GM12878 (cell line): ENCODE measurements around the gene PADI1. TPM values are rescaled to one million over a fixed set of nuclear protein-coding genes. Genes with fewer than 3 reads are reported as not detected.

Experiments used
- ATAC-seq: fragments of 200-7000 bp; cut with Tn5 transposase; 3 replicates; pipeline ENCODE4 v1.9.1; 2020; ENCODE audit warnings: mild to moderate bottlenecking, moderate library complexity
- BruUV-seq: library from RNA; stranded (reverse); fragments of 400-500 nt; replicated peaks from 2 replicates; lab custom pipeline; 2021; lab: Mats Ljungman, UMichigan
- CTCF ChIA-PET: fragments of 300-600 bp; sonication (Branson Sonifier 250); formaldehyde crosslinking; extraction: SDS; loops from one replicate; lab custom pipeline; 2021; ENCODE audit warnings: inconsistent platforms; lab: Yijun Ruan, JAX
- POLR2A ChIA-PET: fragments of 350-600 bp; formaldehyde crosslinking; extraction: SDS; loops from one replicate; lab custom pipeline; 2021; ENCODE audit warnings: inconsistent platforms; lab: Charles Lee
- RAD21 ChIA-PET: fragments of 300-600 bp; sonication (Branson Sonifier 250); formaldehyde crosslinking; loops from one replicate; lab custom pipeline; 2023; ENCODE audit warnings: antibody characterized with exemption; ENCODE audit not compliant: unreplicated experiment; lab: Charles Lee
- SMC1A ChIA-PET: fragments of 300-600 bp; sonication (Branson Sonifier 250); formaldehyde crosslinking; loops from one replicate; lab custom pipeline; 2023; ENCODE audit not compliant: unreplicated experiment, uncharacterized antibody; lab: Charles Lee
- DNase-seq: peaks from one replicate; pipeline ENCODE4 v3.0.0-alpha.2; 2011; ENCODE audit warnings: low read depth, low spot score
- FAIRE-seq: peaks from 3 replicates; lab custom pipeline; 2011; peaks lifted over from hg19 to GRCh38; lab: Jason Lieb, UNC
- H2AFZ ChIP-seq: 2 replicates; pipeline ENCODE4 v1.6.0; 2011; ENCODE audit warnings: low read depth, low read length, control low read depth; ENCODE audit not compliant: control insufficient read depth
- H3K27ac ChIP-seq: 2 replicates; pipeline ENCODE4 v1.5.1; 2011; ENCODE audit warnings: control low read depth; ENCODE audit not compliant: control insufficient read depth, insufficient read depth
- H3K27me3 ChIP-seq, 2 experiments: replicated peaks in 1 of 2; 2 replicates each; pipeline versions ENCODE4 v1.6.0 to v1.6.1; 2011; ENCODE audit warnings: low read length in 1 of 2; ENCODE audit not compliant: control insufficient read depth in 2 of 2, insufficient read depth in 2 of 2
- H3K36me3 ChIP-seq, 2 experiments: 2 replicates each; pipeline ENCODE4 v1.5.1; 2011; ENCODE audit warnings: low read length in 1 of 2; ENCODE audit not compliant: control insufficient read depth in 2 of 2, insufficient read depth in 2 of 2
- H3K4me1 ChIP-seq: 2 replicates; pipeline ENCODE4 v1.6.1; 2011; ENCODE audit warnings: mild to moderate bottlenecking, low read length, moderate library complexity, mixed read lengths; ENCODE audit not compliant: control insufficient read depth, insufficient read depth
- H3K4me2 ChIP-seq: 2 replicates; pipeline ENCODE4 v1.6.0; 2011; ENCODE audit warnings: control low read depth; ENCODE audit not compliant: control insufficient read depth, insufficient read depth
- H3K4me3 ChIP-seq: fragments of 200-600 bp; sonication (generic); 2 replicates; pipeline ENCODE4 v1.5.1; 2016
- H3K79me2 ChIP-seq: 2 replicates; pipeline ENCODE4 v1.6.0; 2011; ENCODE audit warnings: low read length; ENCODE audit not compliant: control insufficient read depth, insufficient read depth
- H3K9ac ChIP-seq: 2 replicates; pipeline ENCODE4 v1.8.0; 2011; ENCODE audit warnings: low read length, control low read depth, mixed read lengths; ENCODE audit not compliant: control insufficient read depth, insufficient read depth
- H3K9me3 ChIP-seq: replicated peaks from 3 replicates; pipeline ENCODE4 v1.5.1; 2011; ENCODE audit warnings: mild to moderate bottlenecking, low read length; ENCODE audit not compliant: control insufficient read depth, insufficient read depth
- H4K20me1 ChIP-seq: 2 replicates; pipeline ENCODE4 v1.6.0; 2011; ENCODE audit not compliant: control insufficient read depth, insufficient read depth
- ATF3 ChIP-seq: IDR thresholded peaks from 2 replicates; pipeline ENCODE4 v1.6.1; 2011; ENCODE audit warnings: low read depth, mild to moderate bottlenecking, low read length, moderate library complexity, borderline replicate concordance; ENCODE audit errors: extremely low read depth
- CHD2 ChIP-seq: IDR thresholded peaks from 2 replicates; pipeline ENCODE4 v1.6.1; 2011; ENCODE audit warnings: low read depth, low read length, improper control_type of control experiment, borderline replicate concordance
- EZH2 ChIP-seq: IDR thresholded peaks from 2 replicates; pipeline ENCODE4 v1.6.1; 2012; ENCODE audit warnings: low read depth, mild to moderate bottlenecking, control low read depth, inconsistent platforms, low read length, borderline replicate concordance; ENCODE audit not compliant: control insufficient read depth
- IRF4 ChIP-seq: IDR thresholded peaks from 2 replicates; pipeline ENCODE4 v1.6.1; 2011; ENCODE audit warnings: low read depth, low read length
- MYB ChIP-seq: fragments of 150-350 bp; IDR thresholded peaks from 2 replicates; pipeline ENCODE4 v1.6.1; 2014; ENCODE audit warnings: mild to moderate bottlenecking, low read depth, low read length, borderline replicate concordance
- PML ChIP-seq: IDR thresholded peaks from 2 replicates; pipeline ENCODE4 v1.6.1; 2012; ENCODE audit warnings: low read length, inconsistent platforms
- TAF1 ChIP-seq: IDR thresholded peaks from 2 replicates; pipeline ENCODE4 v1.6.1; 2011; ENCODE audit warnings: mild to moderate bottlenecking, low read depth, low read length, borderline replicate concordance
- WRNIP1 ChIP-seq: IDR thresholded peaks from 2 replicates; pipeline ENCODE4 v1.6.1; 2011; ENCODE audit warnings: low read depth, low read length, improper control_type of control experiment, borderline replicate concordance
- ZNF207 ChIP-seq: fragments of 450-650 bp; IDR thresholded peaks from 2 replicates; pipeline ENCODE4 v1.6.1; 2014; ENCODE audit warnings: antibody characterized with exemption, mild to moderate bottlenecking, borderline replicate concordance
- ZNF384 ChIP-seq: IDR thresholded peaks from 2 replicates; pipeline ENCODE4 v1.6.1; 2012; ENCODE audit warnings: low read depth, mild to moderate bottlenecking, low read length, improper control_type of control experiment, borderline replicate concordance
- ZNF687 ChIP-seq: fragments of 450-650 bp; IDR thresholded peaks from 2 replicates; pipeline ENCODE4 v1.6.1; 2017; ENCODE audit warnings: mild to moderate bottlenecking, moderate library complexity
- WGBS: methylation state at CpG from one replicate; pipeline ENCODE4 v1.1.6; 2016; ENCODE audit warnings: low lambda C conversion rate; ENCODE audit not compliant: insufficient replicate concordance, insufficient coverage; ENCODE audit errors: missing lambda C conversion rate; 5-methylcytosine and 5-hydroxymethylcytosine counted together
- in situ Hi-C: fragments of 300-500 bp; cut with MboI; formaldehyde crosslinking; loops from 9 replicates; pipeline ENCODE4 v1.14.3; 2018; ENCODE audit warnings: mixed read lengths
- intact Hi-C: fragments of 100-400 bp; cut with micrococcal nuclease; formaldehyde crosslinking; loops from one replicate; pipeline ENCODE4 v1.14.2; 2022; ENCODE audit not compliant: unreplicated experiment
- polyA plus RNA-seq, 11 experiments: library from polyadenylated mRNA; depleted of rRNA in 4 of 11; unstranded in 6 of 11; stranded (reverse) in 5 of 11; fragments of >200 nt; fragmentation: Nextera tagmentation in 4 of 11; fragmentation: Illumina TruSeq in 1 of 11; extraction: Ambion mirVana in 4 of 11; extraction: Trizol in 1 of 11; gene quantifications; 1 replicate in 1 of 11; 2 replicates in 10 of 11; pipeline versions ENCODE4 v1.2.1 to v1.2.3, GENCODE V29; 2011 to 2016; ENCODE audit warnings: inconsistent platforms in 2 of 11, missing spikeins in 2 of 11, low read depth in 1 of 11
- total RNA-seq, 4 experiments: library from RNA; depleted of rRNA in 3 of 4; stranded (reverse); fragments of >200 nt in 3 of 4; fragmentation: Illumina TruSeq in 1 of 4; extraction: Trizol in 1 of 4; gene quantifications; 2 replicates each; pipeline versions ENCODE4 v1.2.1 to v1.2.3, GENCODE V29; 2013 to 2021
- TF ChIP-seq, protein P1 (sequence below), 3 experiments: IDR thresholded peaks in 2 of 3; conservative IDR thresholded peaks in 1 of 3; 2 replicates each; pipeline ENCODE4 v1.5.1; 2011; ENCODE audit warnings: low read depth in 3 of 3, low read length in 3 of 3, mild to moderate bottlenecking in 3 of 3, control low read depth in 2 of 3, moderate library complexity in 2 of 3, inconsistent platforms in 1 of 3, mixed read lengths in 1 of 3; ENCODE audit not compliant: control insufficient read depth in 2 of 3, insufficient read depth in 1 of 3; ENCODE audit errors: extremely low read depth in 1 of 3

PADI1 gene
- total and polyA plus RNA-seq, 10 of the 15 experiments (the other 5 are each of a cell fraction or from before 2014, with no cell fraction given) = 0.05 TPM; not detected in 9

GRCh38 chr1:17213148-17213781, 8.3 kb downstream of the PADI1 start:
- Histone ChIP-seq H3K27me3 (peaks cover 0 to 2% of the 10 kb centered on the region in 2 experiments; a peak in 2 of 4 replicates), H4K20me1 (no peaks in the 10 kb centered on the region), H3K4me3 (no peak overlapping the region), H3K9me3 (no peaks in the 10 kb centered on the region), H3K9ac (no peak overlapping the region), H3K27ac (no peak overlapping the region), H3K4me2 (no peak overlapping the region), H3K36me3 (no peaks in the 10 kb centered on the region), H3K79me2 (no peaks in the 10 kb centered on the region), H3K4me1 (peaks cover under 1% of the 10 kb centered on the region), H2AFZ (no peak overlapping the region)
- RAD21 ChIA-PET = interaction anchor here (0.9 to 1.2 kb wide), 2 partner anchors 13 to 91 kb away, joined by 3 read pairs; no protein-coding TSS in a partner anchor
- POLR2A ChIA-PET = interaction anchor here (0.5 to 0.9 kb wide), 2 partner anchors 22 to 83 kb away, joined by 4 read pairs; no protein-coding TSS in a partner anchor
- WGBS = 48% methylated on average over 13 of the region's 13 CpGs
- no TSS peak for BruUV-seq
- DNase-seq (no peak), FAIRE-seq (no peak), ATAC-seq (no peak)
- in situ Hi-C loops (no loop called here), intact Hi-C loops (no loop called here)
- CTCF ChIA-PET = interaction anchor here (0.9 to 1.2 kb wide), 2 partner anchors 14 to 71 kb away, joined by 3 read pairs; no protein-coding TSS in a partner anchor
- SMC1A ChIA-PET = interaction anchor here (0.8 to 1.6 kb wide), 5 partner anchors 13 to 92 kb away, joined by 3 to 6 read pairs (median 3); no protein-coding TSS in a partner anchor
- TF ChIP-seq PML (no peak), EZH2 (no peak), ZNF687 (no peak), CHD2 (no peak), MYB (no peak), TAF1 (no peak), IRF4 (no peak), WRNIP1 (no peak), ATF3 (no peak), ZNF207 (no peak), ZNF384 (no peak)
- TF ChIP-seq, protein P1, sequence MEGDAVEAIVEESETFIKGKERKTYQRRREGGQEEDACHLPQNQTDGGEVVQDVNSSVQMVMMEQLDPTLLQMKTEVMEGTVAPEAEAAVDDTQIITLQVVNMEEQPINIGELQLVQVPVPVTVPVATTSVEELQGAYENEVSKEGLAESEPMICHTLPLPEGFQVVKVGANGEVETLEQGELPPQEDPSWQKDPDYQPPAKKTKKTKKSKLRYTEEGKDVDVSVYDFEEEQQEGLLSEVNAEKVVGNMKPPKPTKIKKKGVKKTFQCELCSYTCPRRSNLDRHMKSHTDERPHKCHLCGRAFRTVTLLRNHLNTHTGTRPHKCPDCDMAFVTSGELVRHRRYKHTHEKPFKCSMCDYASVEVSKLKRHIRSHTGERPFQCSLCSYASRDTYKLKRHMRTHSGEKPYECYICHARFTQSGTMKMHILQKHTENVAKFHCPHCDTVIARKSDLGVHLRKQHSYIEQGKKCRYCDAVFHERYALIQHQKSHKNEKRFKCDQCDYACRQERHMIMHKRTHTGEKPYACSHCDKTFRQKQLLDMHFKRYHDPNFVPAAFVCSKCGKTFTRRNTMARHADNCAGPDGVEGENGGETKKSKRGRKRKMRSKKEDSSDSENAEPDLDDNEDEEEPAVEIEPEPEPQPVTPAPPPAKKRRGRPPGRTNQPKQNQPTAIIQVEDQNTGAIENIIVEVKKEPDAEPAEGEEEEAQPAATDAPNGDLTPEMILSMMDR (IDR thresholded peaks at IDR 0.05 in 2 of 3, conservative IDR thresholded peaks at IDR 0.05 in 1 of 3; ENCODE audit: control insufficient read depth in 2 of 3, extremely low read depth in 1 of 3, insufficient read depth in 1 of 3, low read depth in 3 of 3, low read length in 3 of 3) = no peak
